ENCODE measurements around the gene PJA2.

GRCh38 chr5:109324351-109324750, 85.4 kb downstream of the PJA2 start:
- TF ChIP-seq CTCF (IDR thresholded peaks at IDR 0.05; ENCODE audit: insufficient read depth, low read length) (no peak), REST (IDR thresholded peaks at IDR 0.05; ENCODE audit: insufficient replicate concordance, low read depth) (no peak), POLR2AphosphoS5 (IDR thresholded peaks at IDR 0.05; ENCODE audit: low read depth) (no peak), GABPA (IDR thresholded peaks at IDR 0.05; ENCODE audit: low read depth) (no peak)

All from HL-60 (cell line).